Loucy (cell line): ENCODE results near the gene CHST11.

Source experiments
- H2AFZ ChIP-seq: fragments of 200-600 bp; sonication (generic); 2 replicates; pipeline ENCODE4 v1.6.0; 2016; ENCODE audit warnings: antibody characterized with exemption, mild to moderate bottlenecking, low read length, moderate library complexity
- H3F3A ChIP-seq: fragments of 200-600 bp; 2 replicates; pipeline ENCODE4 v1.6.0; 2016; ENCODE audit warnings: antibody characterized with exemption, low read depth, mild to moderate bottlenecking
- H3K27me3 ChIP-seq: fragments of 200-600 bp; sonication (generic); 2 replicates; pipeline ENCODE4 v1.6.1; 2014; ENCODE audit warnings: low read length, mild to moderate bottlenecking; ENCODE audit not compliant: insufficient read depth, poor library complexity, severe bottlenecking
- H3K36me3 ChIP-seq: fragments of 200-600 bp; sonication (generic); 2 replicates; pipeline ENCODE4 v1.6.1; 2016; ENCODE audit warnings: low read length; ENCODE audit not compliant: insufficient read depth
- H3K4me1 ChIP-seq: fragments of 200-600 bp; sonication (generic); 2 replicates; pipeline ENCODE4 v1.5.1; 2014; ENCODE audit warnings: low read length, mild to moderate bottlenecking; ENCODE audit not compliant: insufficient read depth, poor library complexity, severe bottlenecking
- H3K4me2 ChIP-seq: fragments of 200-600 bp; sonication (generic); 2 replicates; pipeline ENCODE4 v1.6.0; 2014; ENCODE audit warnings: antibody characterized with exemption, low read length, low read depth, mild to moderate bottlenecking; ENCODE audit not compliant: poor library complexity, severe bottlenecking
- H3K4me3 ChIP-seq: fragments of 200-600 bp; sonication (generic); 2 replicates; pipeline ENCODE4 v1.5.1; 2014; ENCODE audit warnings: low read length, mild to moderate bottlenecking, mixed read lengths; ENCODE audit not compliant: poor library complexity, severe bottlenecking
- H3K79me2 ChIP-seq: fragments of 200-600 bp; sonication (generic); 2 replicates; pipeline ENCODE4 v1.6.1; 2014; ENCODE audit warnings: low read length; ENCODE audit not compliant: insufficient read depth
- H3K9ac ChIP-seq: fragments of 200-600 bp; sonication (generic); 2 replicates; pipeline ENCODE4 v1.6.0; 2014; ENCODE audit warnings: mild to moderate bottlenecking, low read depth, low read length, moderate library complexity; ENCODE audit not compliant: poor library complexity, severe bottlenecking
- H3K9me2 ChIP-seq: fragments of 200-600 bp; sonication (generic); replicated peaks from 2 replicates; pipeline ENCODE4 v1.6.1; 2016; ENCODE audit warnings: low read depth, low read length, mixed read lengths
- H3K9me3 ChIP-seq: fragments of 200-600 bp; sonication (generic); 2 replicates; pipeline ENCODE4 v1.6.1; 2014; ENCODE audit warnings: mild to moderate bottlenecking, antibody characterized with exemption, low read length, low read depth; ENCODE audit not compliant: insufficient read depth
- H4K20me1 ChIP-seq: fragments of 200-600 bp; sonication (generic); 2 replicates; pipeline ENCODE4 v1.6.0; 2014; ENCODE audit warnings: antibody characterized with exemption, low read length, mild to moderate bottlenecking; ENCODE audit not compliant: insufficient read depth, poor library complexity, severe bottlenecking
- EZH2phosphoT487 ChIP-seq: fragments of 200-600 bp; IDR thresholded peaks from 2 replicates; pipeline ENCODE4 v1.6.1; 2018; ENCODE audit warnings: antibody characterized with exemption, mild to moderate bottlenecking, moderate library complexity, borderline replicate concordance
- TF ChIP-seq, protein P1 (sequence below): fragments of 200-600 bp; sonication (generic); conservative IDR thresholded peaks from 2 replicates; pipeline ENCODE4 v1.5.1; 2014; ENCODE audit warnings: mild to moderate bottlenecking, antibody characterized with exemption, low read length

CHST11 gene

DNA sequence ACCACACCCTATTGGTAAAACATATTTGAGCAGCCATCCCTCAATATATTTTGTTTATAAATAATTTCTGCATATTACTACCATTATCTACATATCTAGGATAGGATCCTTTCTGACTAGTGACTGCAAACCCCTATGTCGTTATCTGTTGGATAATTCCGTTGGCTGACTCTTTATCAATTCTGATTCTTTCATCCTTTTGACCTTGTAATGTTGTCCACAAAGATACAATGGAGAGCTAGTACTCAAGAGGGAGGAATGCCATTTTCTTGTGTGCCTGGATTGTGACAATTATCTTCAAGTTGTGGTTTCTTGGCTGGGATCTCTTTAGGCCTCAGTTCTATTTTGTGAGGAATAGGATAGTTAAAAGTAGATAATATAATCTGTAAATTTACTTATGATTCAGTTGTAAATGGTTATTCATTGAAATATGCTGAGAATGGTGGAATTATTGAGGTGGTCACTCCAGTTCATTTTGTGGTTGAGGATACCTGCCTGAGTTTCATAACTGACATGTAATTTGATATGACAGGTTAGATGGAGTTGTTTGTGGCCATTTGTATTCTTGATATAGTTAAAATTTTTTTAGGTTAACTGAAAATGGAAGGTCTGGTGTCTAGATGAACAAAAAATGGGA, 10.1 kb downstream of the CHST11 start:
- H3K4me1 ChIP-seq, result peaks cover 87% of the 10 kb centered on the region

DNA sequence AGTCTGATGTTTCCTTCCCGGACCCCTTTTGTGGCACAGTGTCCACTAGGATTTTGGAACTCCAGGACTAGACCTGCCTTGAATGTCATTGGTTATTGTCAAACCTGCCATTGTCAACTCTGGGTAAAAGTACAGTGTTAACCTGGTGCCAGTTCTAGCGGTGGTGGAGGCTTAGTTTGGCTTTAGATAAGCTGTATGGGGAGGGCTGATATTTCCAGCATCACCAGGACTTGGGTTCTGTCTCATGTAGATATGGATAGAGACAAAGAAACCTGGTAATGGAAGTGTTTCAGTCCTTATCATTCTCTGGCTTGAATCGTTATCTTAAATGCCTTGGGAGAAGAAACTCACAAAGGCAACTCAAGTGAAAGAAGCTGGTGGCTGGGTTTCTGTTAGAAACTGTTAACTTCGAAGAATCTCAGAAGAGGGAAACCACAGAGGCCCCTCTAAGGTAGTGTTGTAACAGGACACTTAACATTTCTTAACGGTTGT, 10.6 kb downstream of the CHST11 start:
- peak overlapping the region; percentile 89 for H3K9ac ChIP-seq
- peaks cover 23% of the 10 kb centered on the region; the same call in 1 of the 2 replicates for H3F3A ChIP-seq
- H3K4me1 ChIP-seq, result peaks cover 91% of the 10 kb centered on the region
- H2AFZ ChIP-seq, result no peak overlapping the region
- peak overlapping the region; percentile 98 for H3K4me2 ChIP-seq
- peak overlapping the region; percentile 78 for H3K4me3 ChIP-seq
- no peaks in the 10 kb centered on the region for H3K9me2 ChIP-seq
- no peaks in the 10 kb centered on the region for H3K27me3 ChIP-seq
- H3K79me2 ChIP-seq, result peaks cover 100% of the 10 kb centered on the region
- peaks cover 80% of the 10 kb centered on the region for H4K20me1 ChIP-seq
- H3K9me3 ChIP-seq, result no peaks in the 10 kb centered on the region
- H3K36me3 ChIP-seq, result peaks cover 24% of the 10 kb centered on the region
- no peak for TF ChIP-seq EZH2phosphoT487
- TF ChIP-seq, protein P1, sequence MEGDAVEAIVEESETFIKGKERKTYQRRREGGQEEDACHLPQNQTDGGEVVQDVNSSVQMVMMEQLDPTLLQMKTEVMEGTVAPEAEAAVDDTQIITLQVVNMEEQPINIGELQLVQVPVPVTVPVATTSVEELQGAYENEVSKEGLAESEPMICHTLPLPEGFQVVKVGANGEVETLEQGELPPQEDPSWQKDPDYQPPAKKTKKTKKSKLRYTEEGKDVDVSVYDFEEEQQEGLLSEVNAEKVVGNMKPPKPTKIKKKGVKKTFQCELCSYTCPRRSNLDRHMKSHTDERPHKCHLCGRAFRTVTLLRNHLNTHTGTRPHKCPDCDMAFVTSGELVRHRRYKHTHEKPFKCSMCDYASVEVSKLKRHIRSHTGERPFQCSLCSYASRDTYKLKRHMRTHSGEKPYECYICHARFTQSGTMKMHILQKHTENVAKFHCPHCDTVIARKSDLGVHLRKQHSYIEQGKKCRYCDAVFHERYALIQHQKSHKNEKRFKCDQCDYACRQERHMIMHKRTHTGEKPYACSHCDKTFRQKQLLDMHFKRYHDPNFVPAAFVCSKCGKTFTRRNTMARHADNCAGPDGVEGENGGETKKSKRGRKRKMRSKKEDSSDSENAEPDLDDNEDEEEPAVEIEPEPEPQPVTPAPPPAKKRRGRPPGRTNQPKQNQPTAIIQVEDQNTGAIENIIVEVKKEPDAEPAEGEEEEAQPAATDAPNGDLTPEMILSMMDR, result no peak

More for the DNA sequence above, 10.1 kb downstream of the CHST11 start:
- no peaks in the 10 kb centered on the region for H3K27me3 ChIP-seq
- H3F3A ChIP-seq, result peaks cover 25% of the 10 kb centered on the region; the same call in 1 of the 2 replicates
- peak overlapping the region; percentile 78 for H3K4me3 ChIP-seq
- no peak overlapping the region for H2AFZ ChIP-seq
- peaks cover 79% of the 10 kb centered on the region for H4K20me1 ChIP-seq
- peak overlapping the region; percentile 98 for H3K4me2 ChIP-seq
- H3K9me3 ChIP-seq, result no peaks in the 10 kb centered on the region
- H3K79me2 ChIP-seq, result peaks cover 100% of the 10 kb centered on the region
- H3K9ac ChIP-seq, result peak overlapping the region; percentile 89
- TF ChIP-seq, protein P1, result no peak
- no peak for TF ChIP-seq EZH2phosphoT487
- no peaks in the 10 kb centered on the region for H3K9me2 ChIP-seq
- peaks cover 22% of the 10 kb centered on the region for H3K36me3 ChIP-seq

DNA sequence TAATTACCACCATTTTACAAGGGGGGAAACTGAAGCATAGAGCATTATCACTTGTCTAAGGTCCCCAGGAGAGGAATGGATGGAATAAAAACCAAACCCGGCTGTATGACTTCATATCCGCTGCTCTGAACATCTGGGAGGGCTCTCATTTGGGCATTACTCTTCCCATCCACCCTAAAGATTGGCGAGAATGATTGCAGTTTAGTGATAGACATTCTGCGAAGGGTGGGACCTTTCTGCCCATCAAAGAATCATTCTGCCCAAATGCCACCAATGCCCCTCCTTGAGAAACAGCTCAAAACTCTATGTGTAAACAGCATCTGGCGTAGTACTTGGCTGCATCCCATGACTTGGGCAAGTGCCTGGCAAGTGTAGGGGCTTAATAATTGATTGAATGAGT, 11.6 kb downstream of the CHST11 start:
- Histone ChIP-seq H3K9ac (peak overlapping the region; percentile 89), H3K36me3 (peaks cover 27% of the 10 kb centered on the region), H2AFZ (no peak overlapping the region), H3K9me2 (no peaks in the 10 kb centered on the region), H3K4me1 (peaks cover 92% of the 10 kb centered on the region), H3K27me3 (no peaks in the 10 kb centered on the region), H4K20me1 (peaks cover 80% of the 10 kb centered on the region), H3K4me3 (peak overlapping the region; percentile 78), H3K79me2 (peaks cover 100% of the 10 kb centered on the region), H3K9me3 (no peaks in the 10 kb centered on the region), H3F3A (peaks cover 19% of the 10 kb centered on the region; the same call in 1 of the 2 replicates), H3K4me2 (peak overlapping the region; percentile 98)
- TF ChIP-seq EZH2phosphoT487, result no peak
